Dedifferentiated amniotic fluid mesenchymal stem cell (primary cell): ENCODE measurements around the gene SAE1.
"Not testable (repeated sequence)": the region's sequence is repeated elsewhere in the genome, so short reads cannot be mapped to it uniquely, and the experiment has no call there.

ENCODE experiments used
- DNase-seq: peaks from one replicate; pipeline ENCODE4 v3.0.0-alpha.2; 2016; ENCODE audit errors: extremely low spot score

SAE1 gene

GRCh38 chr19:47130120-47130588, 481 bp upstream of the SAE1 start:
- no peak for DNase-seq

DNA sequence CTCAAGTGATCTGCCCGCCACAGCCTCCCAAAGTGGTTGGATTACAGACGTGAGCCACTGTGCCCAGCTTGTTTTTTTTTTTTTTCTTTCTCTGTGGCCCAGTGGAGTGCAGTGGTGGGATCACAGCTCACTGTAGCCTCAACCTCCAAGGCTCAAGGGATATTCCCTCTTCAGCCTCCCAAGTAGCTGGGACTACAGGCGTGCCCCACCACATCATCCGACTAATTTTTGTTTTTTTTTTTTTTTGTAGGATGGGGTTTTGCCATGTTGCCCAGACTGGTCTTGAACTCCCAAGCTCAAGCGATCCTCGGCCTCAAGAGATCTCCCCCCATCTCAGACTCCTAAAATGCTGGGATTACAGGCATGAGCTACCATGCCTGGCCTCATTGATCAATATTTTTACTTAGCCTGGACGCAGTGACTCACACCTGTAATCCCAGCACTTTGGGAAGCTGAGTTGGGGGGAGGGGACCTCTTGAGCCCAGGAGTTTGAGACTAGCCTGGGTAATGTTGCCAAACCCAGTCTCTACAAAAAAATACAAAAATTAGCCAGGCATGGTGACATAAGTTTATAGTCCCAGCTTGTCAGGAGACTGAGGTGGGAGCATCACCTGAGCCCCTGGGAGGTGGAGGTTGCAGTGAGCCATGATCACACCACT, 1.7 kb downstream of the SAE1 start:
- DNase-seq = no peak

- no peak for DNase-seq
Measured at GRCh38 chr19:47133021-47133471, 2.4 kb downstream of the SAE1 start.

- no peak for DNase-seq
Measured at GRCh38 chr19:47134545-47134944, 3.9 kb downstream of the SAE1 start.

- no peak for DNase-seq
Measured at GRCh38 chr19:47135156-47135555, 4.5 kb downstream of the SAE1 start.

GRCh38 chr19:47141252-47141651, 10.6 kb downstream of the SAE1 start:
- not testable (repeated sequence) for DNase-seq

DNA sequence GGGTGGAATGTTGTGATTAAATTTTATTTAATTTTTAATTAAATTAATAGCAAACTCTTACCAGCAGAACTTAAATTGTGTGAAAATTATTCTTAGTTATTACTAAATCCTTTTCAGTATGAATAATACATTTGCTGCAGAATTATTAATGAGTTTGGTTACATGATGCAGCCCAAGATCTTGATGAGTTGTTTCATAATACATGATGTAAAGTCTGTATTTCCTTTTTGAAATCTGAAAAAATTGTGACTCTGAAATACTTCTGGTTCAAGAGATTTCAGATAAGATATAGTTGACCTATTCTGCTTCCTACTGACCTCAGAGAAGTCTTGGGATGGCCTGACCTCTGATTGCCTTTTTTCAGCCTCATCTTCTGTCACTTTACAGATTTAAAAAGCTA, 11.1 kb downstream of the SAE1 start:
- DNase-seq = no peak

DNA sequence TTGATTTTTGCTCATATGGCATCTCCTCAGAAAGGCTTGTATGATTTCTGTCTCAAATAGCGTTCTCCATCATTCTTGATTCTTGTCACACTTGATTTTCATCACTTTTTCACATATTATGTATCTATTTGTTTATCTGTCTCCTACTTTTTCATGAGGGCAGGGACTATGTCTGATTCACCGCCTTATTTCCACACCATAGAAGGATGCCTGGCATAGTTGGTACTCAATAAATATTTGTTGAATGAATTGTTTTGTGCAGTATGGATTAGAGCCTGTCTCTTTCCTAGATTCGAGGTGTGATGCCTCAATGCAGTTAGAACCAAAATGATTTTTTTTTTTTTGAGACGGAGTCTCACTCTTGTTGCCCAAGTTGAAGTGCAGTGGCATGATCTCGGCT, 12.1 kb downstream of the SAE1 start:
- DNase-seq = no peak

DNA sequence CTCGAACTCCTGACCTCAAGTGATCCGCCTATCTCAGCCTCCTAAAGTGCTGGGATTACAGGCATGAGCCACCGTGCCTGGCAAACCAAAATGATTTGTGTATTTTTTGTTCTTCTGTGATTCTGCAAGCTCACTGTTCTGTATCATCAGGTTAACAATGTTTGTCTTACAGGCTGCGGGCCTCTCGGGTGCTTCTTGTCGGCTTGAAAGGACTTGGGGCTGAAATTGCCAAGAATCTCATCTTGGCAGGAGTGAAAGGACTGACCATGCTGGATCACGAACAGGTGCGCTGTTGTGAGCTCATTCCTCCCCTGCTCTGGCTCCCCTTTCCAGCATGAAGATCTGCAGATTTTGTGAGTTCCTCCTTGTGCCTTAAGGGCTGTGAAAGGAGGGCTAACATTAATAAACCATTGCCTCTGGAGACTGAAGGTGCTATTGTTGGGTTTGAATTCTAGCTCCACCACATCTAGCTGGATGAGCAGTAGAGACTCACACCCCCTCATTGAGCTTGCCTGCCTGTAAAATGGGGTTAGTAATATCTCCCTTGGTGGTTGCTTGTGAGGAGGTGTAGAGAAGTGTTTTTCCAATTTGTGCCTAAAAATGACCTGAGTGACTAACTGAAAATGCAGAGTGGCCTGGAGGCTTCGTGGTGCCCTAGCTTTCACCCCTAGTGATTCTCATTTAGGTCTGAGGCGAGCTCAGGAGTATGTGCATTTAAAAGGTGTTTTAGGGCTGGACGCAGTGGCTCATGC, 12.9 kb downstream of the SAE1 start:
- DNase-seq = no peak

GRCh38 chr19:47144630-47145029, 14.0 kb downstream of the SAE1 start:
- no peak for DNase-seq

- no peak for DNase-seq
Measured at GRCh38 chr19:47145639-47146486, 15.2 kb downstream of the SAE1 start.

GRCh38 chr19:47146920-47147319, 16.3 kb downstream of the SAE1 start:
- DNase-seq = no peak

GRCh38 chr19:47151627-47152026, 21.0 kb downstream of the SAE1 start:
- no peak for DNase-seq

GRCh38 chr19:47152205-47152604, 21.6 kb downstream of the SAE1 start:
- DNase-seq = no peak

DNA sequence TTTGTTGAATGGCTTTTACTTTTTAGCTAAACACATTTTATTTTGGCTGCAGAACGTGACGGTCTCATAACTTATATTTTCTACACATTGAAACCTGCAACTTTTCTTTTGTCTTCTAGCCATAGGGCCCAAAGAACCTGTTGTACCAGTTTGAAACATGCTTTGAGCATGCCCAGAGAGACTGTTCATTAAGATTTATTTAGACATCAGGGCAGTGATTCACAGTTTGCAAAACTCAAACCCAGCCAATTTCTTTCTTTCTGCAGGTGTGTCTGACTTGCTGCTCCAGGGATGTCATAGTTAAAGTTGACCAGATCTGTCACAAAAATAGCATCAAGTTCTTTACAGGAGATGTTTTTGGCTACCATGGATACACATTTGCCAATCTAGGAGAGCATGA, 22.0 kb downstream of the SAE1 start:
- DNase-seq = no peak

GRCh38 chr19:47153266-47153665, 22.6 kb downstream of the SAE1 start:
- DNase-seq = no peak

DNA sequence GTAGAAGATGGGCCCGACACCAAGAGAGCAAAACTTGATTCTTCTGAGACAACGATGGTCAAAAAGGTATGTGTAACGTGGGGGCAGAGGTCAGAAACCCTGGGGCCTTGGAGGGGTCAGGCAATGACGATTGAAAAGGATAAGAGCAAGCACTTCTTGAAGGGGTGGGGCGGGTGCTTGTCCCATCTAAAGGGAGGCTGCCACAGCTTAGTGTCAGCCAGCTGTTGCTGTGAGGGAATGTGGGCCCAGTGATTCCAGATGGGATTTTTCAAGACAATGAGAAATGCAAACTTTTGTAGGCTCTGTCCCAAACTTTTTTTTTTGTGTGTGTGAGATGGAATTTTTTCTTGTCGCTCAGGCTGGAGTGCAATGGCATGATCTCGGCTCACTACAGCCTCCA, 24.5 kb downstream of the SAE1 start:
- no peak for DNase-seq

- DNase-seq = no peak
Measured at GRCh38 chr19:47156861-47157430, 26.3 kb downstream of the SAE1 start.

DNA sequence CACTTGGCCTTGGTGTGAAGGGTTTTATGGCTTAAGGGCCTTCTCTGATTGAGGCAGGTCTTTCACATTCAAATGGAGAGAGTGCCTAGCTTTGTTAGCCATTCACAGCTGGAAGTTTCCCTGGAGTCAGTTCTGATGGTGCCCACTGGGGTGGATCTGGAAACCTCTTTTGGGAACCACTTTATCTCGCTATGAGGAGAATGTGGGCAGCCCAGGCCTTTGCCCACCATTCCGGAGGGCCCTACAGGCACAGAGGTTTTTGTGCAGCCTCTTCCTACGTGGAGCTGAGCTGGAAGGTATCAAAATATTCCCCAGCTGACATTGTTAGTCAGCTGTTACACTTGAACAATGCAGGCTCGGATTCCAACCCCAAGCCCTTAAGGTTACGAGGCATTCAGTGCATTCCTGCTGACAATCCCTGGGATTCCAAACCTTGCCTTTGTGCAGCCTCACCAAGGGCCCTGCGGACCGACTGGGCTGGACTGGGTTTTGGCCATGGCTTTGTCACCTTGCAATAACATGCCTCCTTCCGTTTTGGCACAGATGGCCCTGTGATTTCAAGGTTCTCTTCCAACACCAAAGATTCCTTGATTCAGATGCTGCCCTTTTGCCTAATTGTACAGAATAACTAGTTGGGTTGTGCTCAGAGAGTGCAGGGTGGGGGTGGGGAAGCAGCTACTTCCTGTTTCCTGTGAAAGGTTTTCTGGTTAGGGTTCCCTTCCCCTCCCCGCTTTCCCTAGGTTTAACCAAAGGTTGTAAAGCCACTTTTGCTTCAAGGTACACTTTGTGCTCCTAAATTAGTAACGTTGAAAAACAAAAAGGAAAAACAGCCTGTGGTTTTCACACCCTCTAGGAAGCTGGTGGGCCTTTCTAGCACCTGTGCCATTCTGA, 27.0 kb downstream of the SAE1 start:
- no peak for DNase-seq

- DNase-seq = no peak
Measured at GRCh38 chr19:47158367-47158791, 27.7 kb downstream of the SAE1 start.

DNA sequence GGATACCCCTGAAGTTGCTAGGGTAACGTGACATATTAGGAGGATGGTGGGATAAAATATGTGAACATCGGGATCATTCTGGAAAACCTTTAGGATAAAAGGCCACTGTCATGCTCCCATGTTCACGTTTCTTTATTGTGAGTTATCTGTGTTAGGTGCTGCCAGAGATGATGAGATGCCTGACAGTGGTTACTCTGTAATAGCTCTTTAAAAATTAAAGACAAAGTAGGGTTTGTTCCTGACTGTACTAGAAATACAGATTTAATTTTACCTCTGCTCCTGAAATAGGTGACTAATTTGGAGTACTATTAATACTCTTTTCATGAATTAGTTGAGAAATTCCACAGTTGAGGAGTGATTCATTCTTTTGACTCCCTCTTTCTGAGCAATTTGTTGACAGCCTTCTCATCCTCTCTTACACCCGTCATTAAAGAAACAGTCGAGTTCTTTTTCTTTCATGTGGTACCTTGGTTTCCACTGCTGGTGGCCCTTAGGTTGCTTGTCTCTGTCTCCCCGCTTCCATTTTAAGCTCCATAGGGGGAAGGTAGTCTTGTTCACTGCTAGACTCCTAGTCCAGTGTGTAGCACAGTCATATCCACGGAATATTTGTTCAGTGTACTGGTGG, 28.4 kb downstream of the SAE1 start:
- DNase-seq = no peak
